Measurements from ENCODE around the gene JMJD6.

JMJD6 gene

DNA sequence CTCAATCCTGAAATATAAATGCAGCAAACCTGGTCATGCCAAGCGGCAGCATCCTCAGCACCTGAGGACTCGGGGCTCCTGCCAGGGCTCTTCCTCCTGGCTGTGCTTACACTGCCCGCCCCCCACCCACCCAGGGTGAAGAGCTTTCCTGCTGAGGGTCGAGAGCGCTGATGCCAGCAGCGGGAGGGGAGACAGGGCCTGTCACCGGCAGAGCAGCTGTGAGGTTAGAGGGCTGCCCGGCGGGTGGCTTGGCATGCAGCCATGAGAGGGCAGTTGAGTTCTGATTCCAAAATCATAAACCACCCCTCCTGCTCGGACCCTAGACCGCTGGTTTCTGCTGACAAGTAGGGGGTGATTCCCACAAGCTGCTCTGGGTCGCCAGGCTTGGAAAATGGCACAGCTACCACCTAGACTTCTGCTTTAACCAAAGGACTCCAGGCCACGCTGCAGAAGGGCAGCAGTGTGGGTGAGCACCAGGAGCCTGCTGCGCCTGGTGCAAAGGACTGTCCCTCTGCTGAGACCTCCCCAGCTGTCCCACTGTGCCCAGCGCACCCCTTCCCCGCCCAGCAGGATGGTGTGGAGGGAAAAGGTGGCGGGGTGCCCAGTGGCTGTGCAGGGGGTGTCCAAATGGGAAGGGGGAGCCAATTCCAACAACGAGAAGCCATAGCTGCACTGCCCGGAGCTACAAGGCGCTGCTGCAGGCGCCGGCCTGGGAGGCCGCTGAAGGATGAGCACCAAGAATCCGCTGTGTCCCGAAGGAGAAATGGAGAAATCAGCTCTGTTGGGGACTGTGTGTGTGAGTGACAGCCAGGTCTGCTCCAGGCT lies 42.3 kb downstream of the JMJD6 start:
- H3K27ac ChIP-seq = no peak overlapping the region
- TF ChIP-seq, protein P1, sequence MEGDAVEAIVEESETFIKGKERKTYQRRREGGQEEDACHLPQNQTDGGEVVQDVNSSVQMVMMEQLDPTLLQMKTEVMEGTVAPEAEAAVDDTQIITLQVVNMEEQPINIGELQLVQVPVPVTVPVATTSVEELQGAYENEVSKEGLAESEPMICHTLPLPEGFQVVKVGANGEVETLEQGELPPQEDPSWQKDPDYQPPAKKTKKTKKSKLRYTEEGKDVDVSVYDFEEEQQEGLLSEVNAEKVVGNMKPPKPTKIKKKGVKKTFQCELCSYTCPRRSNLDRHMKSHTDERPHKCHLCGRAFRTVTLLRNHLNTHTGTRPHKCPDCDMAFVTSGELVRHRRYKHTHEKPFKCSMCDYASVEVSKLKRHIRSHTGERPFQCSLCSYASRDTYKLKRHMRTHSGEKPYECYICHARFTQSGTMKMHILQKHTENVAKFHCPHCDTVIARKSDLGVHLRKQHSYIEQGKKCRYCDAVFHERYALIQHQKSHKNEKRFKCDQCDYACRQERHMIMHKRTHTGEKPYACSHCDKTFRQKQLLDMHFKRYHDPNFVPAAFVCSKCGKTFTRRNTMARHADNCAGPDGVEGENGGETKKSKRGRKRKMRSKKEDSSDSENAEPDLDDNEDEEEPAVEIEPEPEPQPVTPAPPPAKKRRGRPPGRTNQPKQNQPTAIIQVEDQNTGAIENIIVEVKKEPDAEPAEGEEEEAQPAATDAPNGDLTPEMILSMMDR (conservative IDR thresholded peaks at IDR 0.05) = no peak

DNA sequence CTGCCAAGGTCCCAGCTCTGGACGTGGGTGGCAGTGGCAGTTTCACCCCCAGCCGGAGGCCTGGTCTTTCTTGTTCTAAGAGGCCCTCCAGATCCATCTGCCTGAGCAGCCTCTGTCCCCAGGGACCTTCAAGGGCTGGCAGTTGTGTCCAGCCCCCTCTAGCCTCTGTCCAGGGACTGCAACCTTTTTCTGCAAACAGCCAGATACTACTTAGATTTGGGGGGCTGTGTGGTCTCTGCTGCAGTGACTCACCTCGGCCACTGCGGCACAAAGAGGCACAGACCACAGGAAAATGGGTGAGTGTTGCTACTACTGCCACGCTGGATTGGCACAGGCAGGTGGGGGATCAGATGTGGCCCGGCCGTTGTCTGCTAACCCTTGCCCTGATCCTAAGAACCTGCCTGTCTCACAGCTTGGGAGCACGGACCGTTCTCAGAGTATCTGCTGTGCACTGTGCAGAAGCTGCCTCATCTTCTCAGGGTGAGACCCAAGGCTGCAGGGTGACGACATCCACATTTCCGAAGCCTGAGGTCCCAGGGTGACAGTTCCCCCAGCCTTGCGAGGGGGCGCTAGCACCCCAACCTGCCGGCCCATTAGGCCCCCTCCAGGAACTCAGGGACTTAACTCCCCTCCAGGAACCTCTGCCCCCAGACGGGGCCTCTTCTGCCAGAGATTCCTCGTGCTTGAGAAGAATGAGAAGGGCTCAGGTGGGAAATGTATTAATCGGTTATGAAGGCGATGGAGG lies 43.2 kb downstream of the JMJD6 start:
- TF ChIP-seq, protein P1 (conservative IDR thresholded peaks at IDR 0.05) = no peak
- H3K27ac ChIP-seq = no peak overlapping the region

DNA sequence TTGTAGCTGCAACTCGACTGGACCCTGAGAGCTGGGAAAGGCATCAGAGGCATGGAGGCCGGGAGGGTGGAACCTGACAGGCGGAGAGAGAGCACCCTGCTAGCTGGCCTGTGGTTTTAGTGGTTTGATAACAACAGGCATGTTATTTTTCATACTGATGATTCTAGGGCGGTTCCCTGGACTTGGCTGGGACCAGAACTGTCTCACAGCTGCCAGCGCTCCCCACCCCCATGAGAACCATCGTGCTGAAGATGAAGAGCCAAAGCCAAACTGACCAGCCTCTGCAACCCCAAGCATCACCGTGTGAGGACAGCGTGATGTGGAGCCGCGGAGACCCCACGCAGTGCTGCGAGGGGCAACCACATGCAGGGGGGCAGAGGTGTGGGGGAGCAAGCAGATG lies 44.1 kb downstream of the JMJD6 start:
- TF ChIP-seq, protein P1 (conservative IDR thresholded peaks at IDR 0.05) = no peak
- no peak overlapping the region for H3K27ac ChIP-seq

DNA sequence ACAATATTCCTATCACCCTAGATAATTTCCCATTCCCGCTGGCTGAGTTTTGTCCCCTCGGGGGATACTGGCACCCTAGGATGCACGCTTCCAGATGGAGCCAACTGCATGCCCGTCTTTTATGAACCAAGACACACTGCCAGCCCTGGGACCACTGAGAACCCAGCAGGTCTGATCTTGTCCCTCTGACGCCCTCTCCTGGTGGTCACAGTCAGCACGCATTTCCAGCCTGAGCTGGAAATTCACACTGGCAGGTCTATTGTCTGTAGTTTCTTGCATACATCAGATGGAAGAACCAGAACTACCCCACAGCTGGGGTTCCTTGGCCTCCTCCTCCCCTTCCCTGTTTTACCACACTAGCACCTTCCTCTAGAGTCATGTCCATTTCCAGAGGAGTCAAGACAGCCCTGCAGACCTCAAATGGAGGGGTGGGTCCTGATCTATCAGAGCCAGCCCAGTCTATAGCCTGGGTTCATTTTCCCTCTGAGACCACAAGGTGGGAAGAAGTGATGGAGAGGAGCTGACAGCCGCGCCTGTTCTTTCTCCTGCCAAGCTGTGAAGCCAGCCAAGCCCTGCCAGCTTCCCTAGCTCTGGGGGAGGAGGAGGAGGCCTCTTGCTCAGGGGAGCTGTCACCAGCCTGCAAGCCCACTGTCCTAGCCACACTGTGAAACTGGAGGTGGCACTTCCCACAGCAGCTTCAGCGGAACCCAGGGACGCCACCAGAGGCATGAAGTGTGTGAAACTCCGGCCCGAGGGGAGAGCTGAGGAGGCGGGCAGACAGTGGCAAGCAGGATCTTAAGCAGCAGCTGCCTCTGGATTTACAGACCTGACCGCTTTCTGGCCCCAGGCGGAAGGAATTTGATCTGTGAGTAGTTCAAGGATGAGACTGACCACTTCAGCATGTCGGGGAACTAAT lies 44.9 kb downstream of the JMJD6 start:
- no peak overlapping the region for H3K27ac ChIP-seq
- TF ChIP-seq, protein P1 (conservative IDR thresholded peaks at IDR 0.05) = peak; percentile 92

DNA sequence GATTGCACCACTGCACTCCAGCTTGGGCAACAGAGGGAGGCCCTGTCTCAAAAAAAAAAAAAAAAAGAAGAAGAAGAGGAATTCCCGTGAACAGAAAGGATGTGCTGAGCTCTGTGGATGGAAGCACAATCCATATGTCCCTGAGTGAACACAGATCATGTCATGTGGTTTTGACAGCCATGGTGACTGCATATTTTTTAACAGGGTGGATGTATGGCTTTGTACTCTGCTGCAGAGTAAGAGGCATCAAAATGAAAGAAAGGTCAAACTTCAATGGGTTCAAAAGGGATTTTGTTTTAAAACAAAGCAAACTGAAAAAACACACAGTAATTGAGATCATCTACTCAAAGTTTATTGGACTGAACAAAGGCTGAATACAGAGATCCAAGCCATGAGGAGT lies 47.2 kb downstream of the JMJD6 start:
- TF ChIP-seq, protein P1 (conservative IDR thresholded peaks at IDR 0.05) = no peak
- no peak overlapping the region for H3K27ac ChIP-seq

DNA sequence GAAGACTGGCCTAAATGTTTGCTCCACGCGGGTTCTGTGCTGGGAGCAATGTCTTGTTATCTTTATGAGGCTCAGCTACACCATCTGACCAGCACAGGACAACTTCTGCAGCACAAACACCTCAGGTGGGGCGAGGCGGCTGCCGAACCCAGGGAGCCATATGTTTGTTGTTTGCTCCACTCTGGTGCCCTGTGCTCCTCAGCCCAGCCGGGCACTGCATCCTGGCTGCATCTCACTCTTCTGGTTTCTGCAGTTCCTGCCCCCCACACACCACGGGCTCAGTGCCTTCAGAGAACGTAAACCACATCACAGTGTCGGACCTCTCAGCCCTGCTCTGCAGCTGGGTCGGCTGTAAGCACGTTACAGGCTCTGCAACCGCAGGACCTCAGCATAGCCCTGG lies 48.1 kb downstream of the JMJD6 start:
- TF ChIP-seq, protein P1 (conservative IDR thresholded peaks at IDR 0.05) = no peak
- peak overlapping the region; percentile 55 for H3K27ac ChIP-seq

DNA sequence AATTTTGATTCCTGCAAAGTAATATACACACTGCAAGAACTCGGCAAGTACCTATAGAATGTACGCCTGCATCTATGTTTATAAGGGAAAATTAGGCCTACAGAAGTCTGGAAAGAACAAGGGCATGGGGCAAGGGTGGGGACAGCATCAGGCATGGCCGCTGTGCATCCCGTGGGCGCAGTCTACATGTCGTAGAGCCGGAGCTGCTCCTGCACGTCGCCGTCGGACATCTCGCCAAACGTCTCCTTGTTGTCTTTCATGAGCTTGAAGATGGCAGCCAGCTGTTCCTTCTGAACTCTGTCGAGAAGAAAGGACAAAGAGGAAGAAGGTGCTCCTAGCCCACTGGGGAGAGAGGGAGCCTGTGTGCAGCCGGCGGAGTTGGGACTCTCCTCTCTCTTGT lies 49.0 kb downstream of the JMJD6 start:
- peak overlapping the region; percentile 55 for H3K27ac ChIP-seq
- TF ChIP-seq, protein P1 (conservative IDR thresholded peaks at IDR 0.05) = no peak

Data from VCaP (cell line).